K562 (cell line): ENCODE measurements around the gene GPR35. TPM values are rescaled to one million over a fixed set of nuclear protein-coding genes. Genes with fewer than 3 reads are reported as not detected.
"Not testable (repeated sequence)": the region's sequence is repeated elsewhere in the genome, so short reads cannot be mapped to it uniquely, and the experiment has no call there.

Source experiments
- ATAC-seq: fragments of 200-7000 bp; cut with Tn5 transposase; 3 replicates; pipeline ENCODE4 v1.9.1; 2020; ENCODE audit warnings: moderate library complexity
- BruUV-seq: library from RNA; stranded (reverse); fragments of 400-500 nt; replicated peaks from 2 replicates; lab custom pipeline; 2021; lab: Mats Ljungman, UMichigan
- CTCF ChIA-PET: fragments of 300-600 bp; formaldehyde crosslinking; extraction: SDS; loops from one replicate; lab custom pipeline; 2021; ENCODE audit warnings: low intra/inter-chr PET ratio; lab: Yijun Ruan, JAX
- POLR2A ChIA-PET: fragments of 300-600, 350-650 bp; sonication (Branson Sonifier 250); formaldehyde crosslinking; extraction: SDS; loops from one replicate; lab custom pipeline; 2021; ENCODE audit warnings: antibody characterized with exemption, inconsistent platforms; lab: Yijun Ruan, JAX
- DNase-seq, 4 experiments: peaks; one replicate each; pipeline versions ENCODE4 v3.0.0 to v3.0.0-alpha.2; 2011 to 2018; ENCODE audit warnings: low spot score in 3 of 4, mixed read lengths in 3 of 4; ENCODE audit errors: extremely low read depth in 1 of 4
- FAIRE-seq: peaks from 2 replicates; lab custom pipeline; 2011; peaks lifted over from hg19 to GRCh38; lab: Jason Lieb, UNC
- H2AFZ ChIP-seq: 2 replicates; pipeline ENCODE4 v1.6.0; 2011; ENCODE audit warnings: low read depth, low read length, control low read depth, inconsistent platforms
- H3K27ac ChIP-seq: fragments of 200-600 bp; 3 replicates; pipeline ENCODE4 v1.8.0; 2011; ENCODE audit warnings: low read depth, mild to moderate bottlenecking, control low read depth, inconsistent platforms, low read length, moderate library complexity, mixed read lengths; ENCODE audit errors: extremely low read depth
- H3K27me3 ChIP-seq, 2 experiments: fragments of 300-600 bp in 1 of 2; 2 replicates in 1 of 2; 3 replicates in 1 of 2; pipeline versions ENCODE4 v1.6.0 to v1.8.0; 2011; ENCODE audit warnings: inconsistent platforms in 2 of 2, low read length in 2 of 2, mild to moderate bottlenecking in 1 of 2, mixed read lengths in 1 of 2, moderate library complexity in 1 of 2; ENCODE audit not compliant: control insufficient read depth in 2 of 2, insufficient read depth in 2 of 2
- H3K36me3 ChIP-seq: fragments of 300-600 bp; 3 replicates; pipeline ENCODE4 v1.8.0; 2011; ENCODE audit warnings: mild to moderate bottlenecking, low read length, inconsistent platforms; ENCODE audit not compliant: control insufficient read depth, insufficient read depth
- H3K4me1 ChIP-seq, 2 experiments: fragments of 200-600 bp in 1 of 2; replicated peaks in 1 of 2; 2 replicates in 1 of 2; 3 replicates in 1 of 2; pipeline versions ENCODE4 v1.5.1 to v1.8.0; 2011; ENCODE audit warnings: inconsistent platforms in 2 of 2, low read length in 2 of 2, mild to moderate bottlenecking in 1 of 2, mixed read lengths in 1 of 2, moderate library complexity in 1 of 2; ENCODE audit not compliant: control insufficient read depth in 2 of 2, insufficient read depth in 2 of 2
- H3K4me2 ChIP-seq: 2 replicates; pipeline ENCODE4 v1.6.1; 2011; ENCODE audit warnings: low read length, control low read depth, inconsistent platforms, mixed read lengths; ENCODE audit not compliant: insufficient read depth
- H3K4me3 ChIP-seq: fragments of 200-600 bp; sonication (generic), shearing (Covaris generic); 2 replicates; pipeline ENCODE4 v1.5.1; 2016; ENCODE audit warnings: control low read depth, inconsistent platforms
- H3K79me2 ChIP-seq: fragments of 200-600 bp; 3 replicates; pipeline ENCODE4 v1.8.0; 2011; ENCODE audit warnings: low read length, inconsistent platforms; ENCODE audit not compliant: control insufficient read depth, insufficient read depth
- H3K9ac ChIP-seq, 2 experiments: 2 replicates each; pipeline versions ENCODE4 v1.6.0 to v1.6.1; 2011; ENCODE audit warnings: low read depth in 2 of 2, low read length in 2 of 2, control low read depth in 1 of 2, inconsistent platforms in 1 of 2, mild to moderate bottlenecking in 1 of 2, mixed read lengths in 1 of 2; ENCODE audit not compliant: insufficient read depth in 1 of 2
- H3K9me1 ChIP-seq: one replicate; pipeline ENCODE4 v1.6.0; 2011; ENCODE audit warnings: inconsistent platforms, mild to moderate bottlenecking, low read length, moderate library complexity; ENCODE audit not compliant: control insufficient read depth, insufficient read depth
- H3K9me3 ChIP-seq: replicated peaks from 2 replicates; pipeline ENCODE4 v1.5.1; 2011; ENCODE audit warnings: low read depth, low read length, inconsistent platforms; ENCODE audit not compliant: control insufficient read depth, insufficient read depth
- H4K20me1 ChIP-seq: replicated peaks from 2 replicates; pipeline ENCODE4 v1.6.1; 2011; ENCODE audit warnings: low read length, inconsistent platforms, mixed read lengths; ENCODE audit not compliant: control insufficient read depth, insufficient read depth
- CBX3 ChIP-seq, 2 experiments: IDR thresholded peaks; 1 replicate in 1 of 2; 2 replicates in 1 of 2; pipeline ENCODE4 v1.6.1; 2012; ENCODE audit warnings: inconsistent platforms in 2 of 2, low read length in 2 of 2, borderline replicate concordance in 1 of 2, control low read depth in 1 of 2
- CEBPB ChIP-seq: fragments of 450-650 bp; IDR thresholded peaks from 2 replicates; pipeline ENCODE4 v1.6.1; 2016; ENCODE audit warnings: missing genetic modification characterization, missing compliant biosample characterization
- CEBPG ChIP-seq, 3 experiments: fragments of 200-800 bp in 1 of 3; sonication (Bioruptor generic) in 1 of 3; sonication (generic) in 1 of 3; formaldehyde crosslinking in 1 of 3; IDR thresholded peaks in 2 of 3; conservative IDR thresholded peaks in 1 of 3; 2 replicates each; pipeline versions ENCODE4 v1.6.1 to v1.8.0; 2016 to 2022; ENCODE audit warnings: missing compliant biosample characterization in 2 of 3, missing genetic modification characterization in 2 of 3, mild to moderate bottlenecking in 1 of 3, missing genetic modification reagents in 1 of 3
- WGBS: fragments of 100-300 bp; shearing (Covaris generic); methylation state at CpG from one replicate; pipeline ENCODE4 v1.1.6; 2016; ENCODE audit warnings: low coverage, mixed read lengths; ENCODE audit not compliant: insufficient coverage; ENCODE audit errors: missing lambda C conversion rate; 5-methylcytosine and 5-hydroxymethylcytosine counted together
- in situ Hi-C: fragments of 300-500 bp; cut with MboI; formaldehyde crosslinking; loops from 4 replicates; pipeline ENCODE4 v1.15.0; 2018; ENCODE audit warnings: inconsistent platforms, mixed read lengths
- intact Hi-C: fragments of 100-400 bp; cut with micrococcal nuclease; formaldehyde crosslinking; loops from 2 replicates; pipeline ENCODE4 v1.14.2; 2022
- polyA plus RNA-seq, 8 experiments: library from polyadenylated mRNA; depleted of rRNA in 4 of 8; stranded (reverse) in 5 of 8; unstranded in 3 of 8; fragments of >200 nt; fragmentation: Nextera tagmentation in 2 of 8; fragmentation: Illumina TruSeq in 1 of 8; extraction: Ambion mirVana in 2 of 8; extraction: Trizol in 1 of 8; gene quantifications; 2 replicates each; pipeline versions ENCODE4 v1.2.1 to v1.2.3, GENCODE V29; 2011 to 2014; ENCODE audit warnings: inconsistent platforms in 1 of 8, missing spikeins in 1 of 8
- total RNA-seq, 7 experiments: library from RNA; depleted of rRNA in 6 of 7; stranded (reverse); fragments of >200 nt in 6 of 7; fragmentation: Illumina TruSeq in 2 of 7; extraction: Trizol in 2 of 7; gene quantifications; 2 replicates each; pipeline versions ENCODE4 v1.2.1 to v1.2.3, GENCODE V29; 2011 to 2021; ENCODE audit warnings: low replicate concordance in 1 of 7
- TF ChIP-seq, protein P1 (sequence below), 3 experiments: IDR thresholded peaks in 2 of 3; conservative IDR thresholded peaks in 1 of 3; 2 replicates each; pipeline ENCODE4 v1.5.1; 2011 to 2012; ENCODE audit warnings: low read length in 3 of 3, mild to moderate bottlenecking in 3 of 3, control low read depth in 2 of 3, improper control_type of control experiment in 1 of 3, inconsistent platforms in 1 of 3, low read depth in 1 of 3, mixed read lengths in 1 of 3, moderate library complexity in 1 of 3; ENCODE audit not compliant: insufficient read depth in 2 of 3
- TF ChIP-seq, protein P2 (sequence below): sonication (generic); formaldehyde crosslinking; IDR thresholded peaks from 2 replicates; pipeline ENCODE4 v1.8.0; 2022; ENCODE audit warnings: missing genetic modification reagents, mild to moderate bottlenecking, moderate library complexity, borderline replicate concordance

The GPR35 gene
- total and polyA plus RNA-seq, 9 of the 15 experiments (the other 6 are each of a cell fraction or from before 2014, with no cell fraction given): 0.04 to 0.50 (median 0.29) TPM; not detected in 3

DNA sequence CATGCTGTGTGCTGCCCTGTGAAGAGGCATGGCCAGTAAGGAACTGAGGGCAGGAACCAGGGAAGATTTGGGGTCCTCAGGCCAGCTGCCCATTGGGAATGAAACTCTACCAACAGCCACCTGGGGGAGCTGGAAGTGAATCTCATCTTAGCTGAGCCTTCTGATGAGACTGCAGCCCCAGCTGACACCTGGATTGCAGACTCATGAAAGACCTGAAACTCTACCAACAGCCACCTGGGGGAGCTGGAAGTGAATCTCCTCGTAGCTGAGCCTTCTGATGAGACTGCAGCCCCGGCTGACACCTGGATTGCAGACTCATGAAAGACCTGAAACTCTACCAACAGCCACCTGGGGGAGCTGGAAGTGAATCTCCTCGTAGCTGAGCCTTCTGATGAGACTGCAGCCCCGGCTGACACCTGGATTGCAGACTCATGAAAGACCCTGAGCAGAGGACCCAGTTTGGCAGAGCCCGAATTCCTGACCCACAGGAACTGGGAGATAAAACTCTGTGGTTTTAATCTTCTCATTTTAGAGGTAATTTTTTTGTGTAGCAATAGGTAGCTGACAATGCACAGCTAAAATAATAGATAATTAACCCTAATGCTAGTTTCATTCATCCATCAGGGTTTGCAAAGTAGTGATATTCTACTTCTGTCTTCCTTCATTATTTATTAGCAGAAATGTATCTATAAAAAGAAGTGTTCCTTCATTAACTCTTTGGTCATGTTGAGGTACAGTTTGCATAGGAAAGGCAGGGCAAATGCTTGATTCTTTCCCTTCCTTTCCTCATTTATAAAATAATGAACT, 8.2 kb upstream of the GPR35 start:
- in situ Hi-C loops; H3K9me1 ChIP-seq; H2AFZ ChIP-seq; intact Hi-C loops; H3K9ac ChIP-seq; H3K27me3 ChIP-seq; H3K27ac ChIP-seq; H3K4me2 ChIP-seq; DNase-seq; BruUV-seq; H3K4me3 ChIP-seq; CTCF ChIA-PET; H3K79me2 ChIP-seq; H3K9me3 ChIP-seq; H4K20me1 ChIP-seq; H3K36me3 ChIP-seq; TF ChIP-seq CEBPG (CRISPR knock-in tag; IDR thresholded peaks at IDR 0.05): not testable (repeated sequence)
- H3K4me1 ChIP-seq: peaks cover 13 to 28% of the 10 kb centered on the region in 2 experiments
- TF ChIP-seq CBX3 (IDR thresholded peaks at IDR 0.05; ENCODE audit: borderline replicate concordance in 1 of 2, low read length in 2 of 2) (peak in 1 of 2 experiments; percentile 57; a peak in 1 of 3 replicates), CEBPB (peak; percentile 51), CEBPG (tag; conservative IDR thresholded peaks at IDR 0.05 in 1 of 2, IDR thresholded peaks at IDR 0.05 in 1 of 2) (peak in 1 of 2 experiments; percentile 62; a peak in 1 of 4 replicates)
- TF ChIP-seq, protein P1, sequence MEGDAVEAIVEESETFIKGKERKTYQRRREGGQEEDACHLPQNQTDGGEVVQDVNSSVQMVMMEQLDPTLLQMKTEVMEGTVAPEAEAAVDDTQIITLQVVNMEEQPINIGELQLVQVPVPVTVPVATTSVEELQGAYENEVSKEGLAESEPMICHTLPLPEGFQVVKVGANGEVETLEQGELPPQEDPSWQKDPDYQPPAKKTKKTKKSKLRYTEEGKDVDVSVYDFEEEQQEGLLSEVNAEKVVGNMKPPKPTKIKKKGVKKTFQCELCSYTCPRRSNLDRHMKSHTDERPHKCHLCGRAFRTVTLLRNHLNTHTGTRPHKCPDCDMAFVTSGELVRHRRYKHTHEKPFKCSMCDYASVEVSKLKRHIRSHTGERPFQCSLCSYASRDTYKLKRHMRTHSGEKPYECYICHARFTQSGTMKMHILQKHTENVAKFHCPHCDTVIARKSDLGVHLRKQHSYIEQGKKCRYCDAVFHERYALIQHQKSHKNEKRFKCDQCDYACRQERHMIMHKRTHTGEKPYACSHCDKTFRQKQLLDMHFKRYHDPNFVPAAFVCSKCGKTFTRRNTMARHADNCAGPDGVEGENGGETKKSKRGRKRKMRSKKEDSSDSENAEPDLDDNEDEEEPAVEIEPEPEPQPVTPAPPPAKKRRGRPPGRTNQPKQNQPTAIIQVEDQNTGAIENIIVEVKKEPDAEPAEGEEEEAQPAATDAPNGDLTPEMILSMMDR (IDR thresholded peaks at IDR 0.05 in 2 of 3, conservative IDR thresholded peaks at IDR 0.05 in 1 of 3; ENCODE audit: insufficient read depth in 2 of 3, low read depth in 1 of 3, low read length in 3 of 3): peak in 2 of 3 experiments; percentile 38 to 40; a peak in 3 of 6 replicates
- TF ChIP-seq, protein P2, sequence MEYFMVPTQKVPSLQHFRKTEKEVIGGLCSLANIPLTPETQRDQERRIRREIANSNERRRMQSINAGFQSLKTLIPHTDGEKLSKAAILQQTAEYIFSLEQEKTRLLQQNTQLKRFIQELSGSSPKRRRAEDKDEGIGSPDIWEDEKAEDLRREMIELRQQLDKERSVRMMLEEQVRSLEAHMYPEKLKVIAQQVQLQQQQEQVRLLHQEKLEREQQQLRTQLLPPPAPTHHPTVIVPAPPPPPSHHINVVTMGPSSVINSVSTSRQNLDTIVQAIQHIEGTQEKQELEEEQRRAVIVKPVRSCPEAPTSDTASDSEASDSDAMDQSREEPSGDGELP: peak; percentile 30; the same call in 1 of the 2 replicates
- 3% methylated on average over 3 of the region's 5 CpGs for WGBS
- POLR2A ChIA-PET: interaction anchor here (1.5 kb wide), 1 partner anchor 8 kb away, joined by 4 read pairs; the partner anchor contains the start of gene GPR35
- FAIRE-seq: peak; percentile 52
- ATAC-seq: peak; percentile 52
